Cardiac muscle cell (in vitro differentiated cells and primary cell): ENCODE measurements around the gene SNU13. TPM values are rescaled to one million over a fixed set of nuclear protein-coding genes. Genes with fewer than 3 reads are reported as not detected.
"Not testable (repeated sequence)": the region's sequence is repeated elsewhere in the genome, so short reads cannot be mapped to it uniquely, and the experiment has no call there.

ENCODE experiments used
- DNase-seq, 2 donors: peaks; one replicate each; pipeline versions ENCODE4 v3.0.0 to v3.0.0-alpha.2; 2010 to 2017; ENCODE audit warnings: low read depth in 1 of 2, low spot score in 1 of 2
- H3K27ac ChIP-seq: fragments of 200-600 bp; sonication (generic); 2 replicates; pipeline ENCODE4 v1.5.1; 2016
- H3K27me3 ChIP-seq: fragments of 200-600 bp; sonication (generic); 2 replicates; pipeline ENCODE4 v1.6.0; 2016; ENCODE audit warnings: control low read depth
- H3K36me3 ChIP-seq: fragments of 200-600 bp; sonication (generic); 2 replicates; pipeline ENCODE4 v1.5.1; 2016; ENCODE audit warnings: control low read depth
- H3K4me1 ChIP-seq: fragments of 200-600 bp; sonication (generic); 2 replicates; pipeline ENCODE4 v1.8.1; 2017; ENCODE audit warnings: low read depth, mild to moderate bottlenecking, mixed run types
- H3K4me3 ChIP-seq: fragments of 200-600 bp; sonication (generic); 2 replicates; pipeline ENCODE4 v1.5.1; 2016; ENCODE audit warnings: mild to moderate bottlenecking
- H3K9me3 ChIP-seq: fragments of 200-600 bp; sonication (generic); 2 replicates; pipeline ENCODE4 v1.5.1; 2017; ENCODE audit warnings: low read depth, mild to moderate bottlenecking, control low read depth
- CTCF ChIP-seq: IDR thresholded peaks from 2 replicates; pipeline ENCODE4 v1.5.1; 2012; ENCODE audit warnings: low read depth, mild to moderate bottlenecking, low read length
- polyA plus RNA-seq: library from polyadenylated mRNA; unstranded; fragments of >200 nt; fragmentation: Nextera tagmentation; extraction: Ambion mirVana; gene quantifications from 2 replicates; pipeline ENCODE4 v1.2.1, GENCODE V29; 2016
- total RNA-seq: library from RNA; depleted of rRNA; stranded (reverse); fragments of >200 nt; gene quantifications from 2 replicates; pipeline ENCODE4 v1.2.3, GENCODE V29; 2016

The SNU13 gene
- total and polyA plus RNA-seq, 2 experiments from 2014 or later = 112 to 246 TPM

- Histone ChIP-seq H3K4me1 (no peaks in the 10 kb centered on the region), H3K9me3 (no peaks in the 10 kb centered on the region), H3K27me3 (no peaks in the 10 kb centered on the region), H3K27ac (peak overlapping the region; percentile 39), H3K4me3 (no peak overlapping the region), H3K36me3 (peaks cover 74% of the 10 kb centered on the region)
- DNase-seq = no peak
- no peak for TF ChIP-seq CTCF
Observed at GRCh38 chr22:41638124-41638523, 50.5 kb downstream of the SNU13 start.

GRCh38 chr22:41637623-41638022, 51.0 kb downstream of the SNU13 start:
- not testable (repeated sequence) for H3K9me3 ChIP-seq, H3K4me3 ChIP-seq, H3K27ac ChIP-seq, DNase-seq, H3K4me1 ChIP-seq, H3K27me3 ChIP-seq
- peaks cover 69% of the 10 kb centered on the region for H3K36me3 ChIP-seq

GRCh38 chr22:41636467-41636866, 52.2 kb downstream of the SNU13 start:
- Histone ChIP-seq H3K4me3 (no peak overlapping the region), H3K27me3 (no peaks in the 10 kb centered on the region), H3K4me1 (no peaks in the 10 kb centered on the region), H3K9me3 (no peaks in the 10 kb centered on the region), H3K27ac (no peak overlapping the region), H3K36me3 (peaks cover 62% of the 10 kb centered on the region)
- TF ChIP-seq CTCF = no peak
- DNase-seq = peak in 1 of 2 donors; percentile 7

- H3K27ac ChIP-seq, H3K4me3 ChIP-seq, H3K9me3 ChIP-seq, H3K27me3 ChIP-seq, DNase-seq, H3K4me1 ChIP-seq: not testable (repeated sequence)
- peaks cover 51% of the 10 kb centered on the region for H3K36me3 ChIP-seq
Observed at GRCh38 chr22:41634610-41635009, 54.1 kb downstream of the SNU13 start.

- H3K4me1 ChIP-seq, H3K27me3 ChIP-seq, H3K4me3 ChIP-seq, H3K27ac ChIP-seq, DNase-seq, H3K9me3 ChIP-seq: not testable (repeated sequence)
- H3K36me3 ChIP-seq = peaks cover 55% of the 10 kb centered on the region
Observed at GRCh38 chr22:41631615-41632014, 57.1 kb downstream of the SNU13 start.

- not testable (repeated sequence) for H3K27me3 ChIP-seq, H3K9me3 ChIP-seq, H3K4me1 ChIP-seq, H3K4me3 ChIP-seq, H3K27ac ChIP-seq, DNase-seq
- H3K36me3 ChIP-seq = peaks cover 55% of the 10 kb centered on the region
Observed at GRCh38 chr22:41631115-41631514, 57.6 kb downstream of the SNU13 start.

- H3K4me1 ChIP-seq = peaks cover 6% of the 10 kb centered on the region
- no peaks in the 10 kb centered on the region for H3K9me3 ChIP-seq
- H3K36me3 ChIP-seq = peaks cover 55% of the 10 kb centered on the region
- TF ChIP-seq CTCF = no peak
- H3K27ac ChIP-seq = no peak overlapping the region
- no peaks in the 10 kb centered on the region for H3K27me3 ChIP-seq
- DNase-seq = no peak
- no peak overlapping the region for H3K4me3 ChIP-seq
Observed at GRCh38 chr22:41625577-41625976, 63.1 kb downstream of the SNU13 start.

Other genes starting within 250 kb of the SNU13 start
- 32.0 and 42.4 TPM in 2 replicates for gene TOB2, start 242.1 kb downstream of the SNU13 start, total RNA-seq
- 35.5 and 52.9 TPM in 2 replicates for gene TOB2, start 242.1 kb downstream of the SNU13 start, polyA plus RNA-seq
- gene PHF5A, start 220.2 kb downstream of the SNU13 start, total RNA-seq = 32.2 and 42.2 TPM in 2 replicates
- 25.9 and 26.9 TPM in 2 replicates for gene PHF5A, start 220.2 kb downstream of the SNU13 start, polyA plus RNA-seq
- 183 and 223 TPM in 2 replicates for gene ACO2, start 219.8 kb downstream of the SNU13 start, total RNA-seq
- gene ACO2, start 219.8 kb downstream of the SNU13 start, polyA plus RNA-seq = 247 and 328 TPM in 2 replicates
- gene POLR3H, start 144.4 kb downstream of the SNU13 start, total RNA-seq = 11.4 and 12.5 TPM in 2 replicates
- gene POLR3H, start 144.4 kb downstream of the SNU13 start, polyA plus RNA-seq = 24.7 and 30.9 TPM in 2 replicates
- 4.2 and 4.3 TPM in 2 replicates for gene CSDC2, start 127.9 kb downstream of the SNU13 start, total RNA-seq
- gene CSDC2, start 127.9 kb downstream of the SNU13 start, polyA plus RNA-seq = 5.0 and 5.1 TPM in 2 replicates
- 22.5 and 34.0 TPM in 2 replicates for gene PMM1, start 99.0 kb downstream of the SNU13 start, total RNA-seq
- 53.7 and 63.6 TPM in 2 replicates for gene PMM1, start 99.0 kb downstream of the SNU13 start, polyA plus RNA-seq
- gene DESI1, start 67.8 kb downstream of the SNU13 start, total RNA-seq = 34.2 and 43.2 TPM in 2 replicates
- 27.3 and 27.6 TPM in 2 replicates for gene DESI1, start 67.8 kb downstream of the SNU13 start, polyA plus RNA-seq
- gene XRCC6, start 67.6 kb downstream of the SNU13 start, total RNA-seq = 250 and 283 TPM in 2 replicates
- gene XRCC6, start 67.6 kb downstream of the SNU13 start, polyA plus RNA-seq = 423 and 442 TPM in 2 replicates
- 1.1 and 17.8 TPM in 2 replicates for gene MEI1, start 10.6 kb upstream of the SNU13 start, total RNA-seq
- 3.3 and 5.6 TPM in 2 replicates for gene MEI1, start 10.6 kb upstream of the SNU13 start, polyA plus RNA-seq
- gene CCDC134, start 111.8 kb upstream of the SNU13 start, total RNA-seq = 14.8 and 19.3 TPM in 2 replicates
- 10.3 and 11.5 TPM in 2 replicates for gene CCDC134, start 111.8 kb upstream of the SNU13 start, polyA plus RNA-seq
- gene SREBF2, start 144.2 kb upstream of the SNU13 start, total RNA-seq = 259 and 273 TPM in 2 replicates
- 225 and 238 TPM in 2 replicates for gene SREBF2, start 144.2 kb upstream of the SNU13 start, polyA plus RNA-seq
- not detected in 2 replicates for gene SHISA8, start 226.2 kb upstream of the SNU13 start, total RNA-seq
- gene SHISA8, start 226.2 kb upstream of the SNU13 start, polyA plus RNA-seq = 0.16 TPM in 1 of 2 replicates, not detected in the other
- 0.14 and 1.9 TPM in 2 replicates for gene TNFRSF13C, start 237.9 kb upstream of the SNU13 start, total RNA-seq
- gene TNFRSF13C, start 237.9 kb upstream of the SNU13 start, polyA plus RNA-seq = 1.1 TPM in 2 replicates